Heart right ventricle (tissue), 16 donors: ENCODE results near the gene COL4A2. TPM values are rescaled to one million over a fixed set of nuclear protein-coding genes. Genes with fewer than 3 reads are reported as not detected.

Experiments
- ATAC-seq, 8 donors: fragments of 200-7000 bp; cut with Tn5 transposase; one replicate each; pipeline ENCODE4 v1.9.1; 2020; ENCODE audit warnings: mild to moderate bottlenecking in 8 of 8, moderate library complexity in 8 of 8, moderate number of reproducible peaks in 1 of 8
- DNase-seq, 2 donors: peaks; one replicate each; pipeline ENCODE4 v3.0.0-alpha.2; 2020
- H3K27ac ChIP-seq, 10 donors: fragments of 200-600 bp; sonication (generic) in 2 of 10; one replicate each; pipeline versions ENCODE4 v1.5.0 to v1.8.0; 2020 to 2022; ENCODE audit warnings: mild to moderate bottlenecking in 3 of 10
- H3K27me3 ChIP-seq, 7 donors: fragments of 200-600 bp; one replicate each; pipeline ENCODE4 v1.8.0; 2021 to 2022; ENCODE audit warnings: mild to moderate bottlenecking in 2 of 7
- H3K36me3 ChIP-seq, 9 donors: fragments of 200-600 bp; sonication (generic) in 1 of 9; one replicate each; pipeline versions ENCODE4 v1.5.0 to v1.8.0; 2020 to 2022; ENCODE audit warnings: mild to moderate bottlenecking in 2 of 9
- H3K4me1 ChIP-seq, 9 donors: fragments of 200-600 bp; sonication (generic) in 1 of 9; one replicate each; pipeline versions ENCODE4 v1.5.0 to v1.8.0; 2020 to 2022; ENCODE audit warnings: mild to moderate bottlenecking in 4 of 9
- H3K4me3 ChIP-seq, 10 donors: fragments of 200-600 bp; sonication (generic) in 2 of 10; one replicate each; pipeline versions ENCODE4 v1.5.0 to v1.8.0; 2020 to 2022; ENCODE audit warnings: mild to moderate bottlenecking in 7 of 10, moderate library complexity in 2 of 10
- H3K9me3 ChIP-seq, 11 donors: fragments of 200-600 bp in 10 of 11; sonication (generic) in 2 of 11; one replicate each; pipeline versions ENCODE4 v1.5.0 to v1.8.0; 2013 to 2022; ENCODE audit warnings: mild to moderate bottlenecking in 2 of 11, control low read depth in 1 of 11, moderate library complexity in 1 of 11
- CTCF ChIP-seq, 9 donors: fragments of 200-600 bp; sonication (generic) in 2 of 9; IDR thresholded peaks; one replicate each; pipeline versions ENCODE4 v1.5.0 to v1.8.0; 2021 to 2022; ENCODE audit warnings: antibody characterized with exemption in 9 of 9, mild to moderate bottlenecking in 5 of 9, moderate library complexity in 1 of 9
- WGBS, 2 donors: extraction: QIAGEN DNeasy Blood & Tissue Kit; methylation state at CpG; one replicate each; pipeline ENCODE4 v1.1.7; 2013; ENCODE audit warnings: inconsistent platforms in 1 of 2; 5-methylcytosine and 5-hydroxymethylcytosine counted together
- intact Hi-C, 10 donors: fragments of 100-400 bp; cut with DNase I; formaldehyde crosslinking; loops; one replicate each; pipeline versions ENCODE4 v1.11.1 to v1.14.2; 2022
- polyA plus RNA-seq, 2 donors: library from polyadenylated mRNA; stranded (reverse); fragments of 200-250 nt; gene quantifications; one replicate each; pipeline ENCODE4 v1.2.3, GENCODE V29; 2013
- total RNA-seq, 10 donors: library from RNA; stranded (reverse); fragmentation: NEBNext Ultra II Directional in 3 of 10; extraction: Animal tissue kit (Norgen Biotek cat#: 25700) in 3 of 10; gene quantifications; one replicate each; pipeline versions ENCODE4 v1.2.1 to v1.2.4, GENCODE V29; 2021 to 2023
- donor health status: Arrhythmogenic right ventricular cardiomyopathy.
- donor health status: ischemic (EF 13 %, LVEDD 7.1; RV severe dilation, severe dysfunction).
- donor health status: healthy with polysubstance abuse.
- donor health status: DM: no; HTN: yes; CAD: no.
- donor health status: DM: no; HTN: no; CAD: no.
- donor health status: ischemic (EF 25% LVEDD 6.9; RV normal size, moderate dysfunction).
- donor health status: ischemic (EF 25% LVEDD 5.7; RV mildly dilated, moderate dysfunction).
- donor health status: healthy.
- donor health status: DM: yes; HTN: yes; CAD: no.
- donor health status: Ischemic cardiomyopathy.
- donor health status: ischemic (EF 35%, LVEDD 5.7; RV mildly dilated, moderate dysfunction).
- donor health status: nonischemic (EF 11% LVEDD 7.7; RV severe dilation, severe dysfunction).
- donor health status: DM: yes; HTN: yes; CAD: no.
- donor health status: PGD.
- donor health status: ischemic (EF 29% LVEDD 5.4; RV normal size, mild dysfunction).
- donor health status: nonischemic (EF 23%, LVEDD 6.1; RV moderate dilation, normal function).

Gene COL4A2
- total and polyA plus RNA-seq, 12 donors, result 81.7 to 301 (median 128) TPM

- Histone ChIP-seq H3K9me3 (no peaks in the 10 kb centered on the region), H3K27me3 (peaks cover 0 to 33% (median 0%) of the 10 kb centered on the region in 7 donors), H3K27ac (peak overlapping the region in 6 of 10 donors; percentile 7 to 93 (median 34)), H3K4me1 (peaks cover 21 to 73% (median 51%) of the 10 kb centered on the region in 9 donors), H3K4me3 (no peak overlapping the region), H3K36me3 (peaks cover 0 to 56% (median 4%) of the 10 kb centered on the region in 9 donors)
- no peak for ATAC-seq
- intact Hi-C loops, result no loop called here
- 60 to 68% methylated on average over 12 of the region's 12 CpGs for WGBS, 2 donors
- no peak for DNase-seq
- TF ChIP-seq CTCF (IDR thresholded peaks at IDR 0.05), result no peak
Measured at GRCh38 chr13:110422913-110423688, 116.0 kb downstream of the COL4A2 start.

GRCh38 chr13:110423689-110424302 is 116.7 kb downstream of the COL4A2 start:
- TF ChIP-seq CTCF (IDR thresholded peaks at IDR 0.05), result no peak
- intact Hi-C loops, result no loop called here
- ATAC-seq, result peak in 6 of 8 donors; percentile 25 to 50 (median 44)
- Histone ChIP-seq H3K27me3 (peaks cover 0 to 33% (median 0%) of the 10 kb centered on the region in 7 donors), H3K36me3 (peaks cover 0 to 63% (median 10%) of the 10 kb centered on the region in 9 donors), H3K4me3 (no peak overlapping the region), H3K27ac (peak overlapping the region in 5 of 10 donors; percentile 7 to 93 (median 43)), H3K4me1 (peaks cover 16 to 67% (median 44%) of the 10 kb centered on the region in 9 donors), H3K9me3 (no peaks in the 10 kb centered on the region)
- 71 to 80% methylated on average over 11 of the region's 11 CpGs for WGBS, 2 donors
- peak in 1 of 2 donors; percentile 4 for DNase-seq

- Histone ChIP-seq H3K4me1 (peaks cover 7 to 60% (median 40%) of the 10 kb centered on the region in 9 donors), H3K9me3 (no peaks in the 10 kb centered on the region), H3K36me3 (peaks cover 0 to 65% (median 10%) of the 10 kb centered on the region in 9 donors), H3K4me3 (no peak overlapping the region), H3K27ac (peak overlapping the region in 1 of 10 donors; percentile 30), H3K27me3 (peaks cover 0 to 27% (median 0%) of the 10 kb centered on the region in 7 donors)
- ATAC-seq (no peak), DNase-seq (no peak)
- intact Hi-C loops, result loop anchor here in 1 of 10 donors (5.0 kb wide), 1 partner anchor 203 kb away; no protein-coding TSS in a partner anchor
- TF ChIP-seq CTCF (IDR thresholded peaks at IDR 0.05), result no peak
- WGBS, 2 donors, result 85 to 86% methylated on average over 26 of the region's 26 CpGs
Measured at GRCh38 chr13:110424569-110425443, 117.7 kb downstream of the COL4A2 start.

GRCh38 chr13:110425444-110425780 is 118.3 kb downstream of the COL4A2 start:
- Histone ChIP-seq H3K27me3 (peaks cover 0 to 22% (median 0%) of the 10 kb centered on the region in 7 donors), H3K27ac (peak overlapping the region in 1 of 10 donors; percentile 30), H3K4me3 (no peak overlapping the region), H3K36me3 (peaks cover 0 to 68% (median 10%) of the 10 kb centered on the region in 9 donors), H3K9me3 (no peaks in the 10 kb centered on the region), H3K4me1 (peaks cover 4 to 54% (median 36%) of the 10 kb centered on the region in 9 donors)
- ATAC-seq (peak in 1 of 8 donors; percentile 41), DNase-seq (no peak)
- intact Hi-C loops, result loop anchor here in 1 of 10 donors (5.0 kb wide), 1 partner anchor 203 kb away; no protein-coding TSS in a partner anchor
- no peak for TF ChIP-seq CTCF (IDR thresholded peaks at IDR 0.05)
- WGBS, 2 donors, result 82 to 83% methylated on average over 8 of the region's 8 CpGs
